GM12878 (cell line): Measurements from ENCODE around the gene RECK. TPM values are rescaled to one million over a fixed set of nuclear protein-coding genes. Genes with fewer than 3 reads are reported as not detected.
A peak's percentile ranks its signal among the peaks of the same experiment; 100 is the strongest.

Experiments used
- BCL3 ChIP-seq: IDR thresholded peaks from 2 replicates; pipeline ENCODE4 v1.6.1; 2011; ENCODE audit warnings: borderline replicate concordance, low read depth, mild to moderate bottlenecking, moderate library complexity, low read length; ENCODE audit not compliant: insufficient read depth, poor library complexity, severe bottlenecking
- BHLHE40 ChIP-seq, 2 experiments: fragments of 450-650 bp in 1 of 2; IDR thresholded peaks; 2 replicates each; pipeline ENCODE4 v1.6.1; 2011 to 2017; ENCODE audit warnings: low read depth in 2 of 2, borderline replicate concordance in 1 of 2, improper control_type of control experiment in 1 of 2, low read length in 1 of 2, mild to moderate bottlenecking in 1 of 2
- CBFB ChIP-seq: IDR thresholded peaks from 2 replicates; pipeline ENCODE4 v1.6.1; 2016; ENCODE audit warnings: antibody characterized with exemption, low read depth
- CREM ChIP-seq: IDR thresholded peaks from 2 replicates; pipeline ENCODE4 v1.6.1; 2014; ENCODE audit warnings: antibody characterized with exemption, low read depth
- EZH2 ChIP-seq: IDR thresholded peaks from 2 replicates; pipeline ENCODE4 v1.6.1; 2012; ENCODE audit warnings: low read depth, mild to moderate bottlenecking, control low read depth, inconsistent platforms, low read length, borderline replicate concordance; ENCODE audit not compliant: control insufficient read depth
- FOXM1 ChIP-seq: IDR thresholded peaks from 2 replicates; pipeline ENCODE4 v1.6.1; 2012; ENCODE audit warnings: low read depth, mild to moderate bottlenecking, inconsistent platforms, low read length, moderate library complexity
- HCFC1 ChIP-seq: fragments of 150-350 bp; IDR thresholded peaks from 2 replicates; pipeline ENCODE4 v1.6.1; 2014; ENCODE audit warnings: low read length
- HDGF ChIP-seq: fragments of 450-650 bp; IDR thresholded peaks from 2 replicates; pipeline ENCODE4 v1.6.1; 2016; ENCODE audit warnings: antibody characterized with exemption
- IKZF1 ChIP-seq: fragments of 450-650 bp; conservative IDR thresholded peaks from 2 replicates; pipeline ENCODE4 v1.6.1; 2017; ENCODE audit warnings: antibody characterized with exemption, mild to moderate bottlenecking
- JUNB ChIP-seq: IDR thresholded peaks from 2 replicates; pipeline ENCODE4 v1.6.1; 2016; ENCODE audit warnings: antibody characterized with exemption, mild to moderate bottlenecking
- MEF2A ChIP-seq: IDR thresholded peaks from 2 replicates; pipeline ENCODE4 v1.6.1; 2011; ENCODE audit warnings: low read depth, mild to moderate bottlenecking, low read length, moderate library complexity; ENCODE audit not compliant: insufficient read depth
- PAX5 ChIP-seq: IDR thresholded peaks from 2 replicates; pipeline ENCODE4 v1.6.1; 2011; ENCODE audit warnings: low read depth, low read length, borderline replicate concordance
- PAX8 ChIP-seq: fragments of 450-650 bp; IDR thresholded peaks from 2 replicates; pipeline ENCODE4 v1.6.1; 2017; ENCODE audit warnings: mild to moderate bottlenecking, moderate library complexity
- RUNX3 ChIP-seq: IDR thresholded peaks from 2 replicates; pipeline ENCODE4 v1.6.1; 2012; ENCODE audit warnings: low read length, inconsistent platforms
- SMAD1 ChIP-seq: fragments of 450-650 bp; IDR thresholded peaks from 2 replicates; pipeline ENCODE4 v1.6.1; 2018; ENCODE audit warnings: mild to moderate bottlenecking, low read depth; ENCODE audit not compliant: partially characterized antibody
- SP1 ChIP-seq: IDR thresholded peaks from one replicate; pipeline ENCODE4 v1.6.1; 2011; ENCODE audit warnings: low read depth, low read length
- SRF ChIP-seq, 2 experiments: IDR thresholded peaks; 2 replicates each; pipeline ENCODE4 v1.6.1; 2011; ENCODE audit warnings: low read depth in 2 of 2, low read length in 2 of 2, mild to moderate bottlenecking in 1 of 2, moderate library complexity in 1 of 2
- STAT1 ChIP-seq: fragments of 450-650 bp; conservative IDR thresholded peaks from 2 replicates; pipeline ENCODE4 v1.6.1; 2014; ENCODE audit warnings: antibody characterized with exemption, mild to moderate bottlenecking
- TBL1XR1 ChIP-seq: IDR thresholded peaks from 2 replicates; pipeline ENCODE4 v1.6.1; 2012; ENCODE audit warnings: low read depth, low read length, improper control_type of control experiment
- TCF12 ChIP-seq: IDR thresholded peaks from 2 replicates; pipeline ENCODE4 v1.6.1; 2011; ENCODE audit warnings: low read depth, mild to moderate bottlenecking, low read length
- polyA plus RNA-seq, 11 experiments: library from polyadenylated mRNA; depleted of rRNA in 4 of 11; unstranded in 6 of 11; stranded (reverse) in 5 of 11; fragments of >200 nt; fragmentation: Nextera tagmentation in 4 of 11; fragmentation: Illumina TruSeq in 1 of 11; extraction: Ambion mirVana in 4 of 11; extraction: Trizol in 1 of 11; gene quantifications; 1 replicate in 1 of 11; 2 replicates in 10 of 11; pipeline versions ENCODE4 v1.2.1 to v1.2.3, GENCODE V29; 2011 to 2016; ENCODE audit warnings: inconsistent platforms in 2 of 11, missing spikeins in 2 of 11, low read depth in 1 of 11
- total RNA-seq, 4 experiments: library from RNA; depleted of rRNA in 3 of 4; stranded (reverse); fragments of >200 nt in 3 of 4; fragmentation: Illumina TruSeq in 1 of 4; extraction: Trizol in 1 of 4; gene quantifications; 2 replicates each; pipeline versions ENCODE4 v1.2.1 to v1.2.3, GENCODE V29; 2013 to 2021
- TF ChIP-seq, protein P1 (sequence below): fragments of 450-650 bp; formaldehyde crosslinking; IDR thresholded peaks from 2 replicates; pipeline ENCODE4 v1.5.0; 2022; ENCODE audit warnings: mild to moderate bottlenecking, missing genetic modification characterization
- TF ChIP-seq, protein P2 (sequence below): IDR thresholded peaks from 2 replicates; pipeline ENCODE4 v1.6.1; 2012; ENCODE audit warnings: low read length, inconsistent platforms
- TF ChIP-seq, protein P3 (sequence below): IDR thresholded peaks from 2 replicates; pipeline ENCODE4 v1.6.1; 2011; ENCODE audit warnings: mild to moderate bottlenecking, low read depth, low read length, moderate library complexity; ENCODE audit not compliant: insufficient replicate concordance

Gene RECK
- total and polyA plus RNA-seq, 10 of the 15 experiments (the other 5 are each of a cell fraction or from before 2014, with no cell fraction given) = 0.02 to 0.40 (median 0.13) TPM

- TF ChIP-seq, protein P1, sequence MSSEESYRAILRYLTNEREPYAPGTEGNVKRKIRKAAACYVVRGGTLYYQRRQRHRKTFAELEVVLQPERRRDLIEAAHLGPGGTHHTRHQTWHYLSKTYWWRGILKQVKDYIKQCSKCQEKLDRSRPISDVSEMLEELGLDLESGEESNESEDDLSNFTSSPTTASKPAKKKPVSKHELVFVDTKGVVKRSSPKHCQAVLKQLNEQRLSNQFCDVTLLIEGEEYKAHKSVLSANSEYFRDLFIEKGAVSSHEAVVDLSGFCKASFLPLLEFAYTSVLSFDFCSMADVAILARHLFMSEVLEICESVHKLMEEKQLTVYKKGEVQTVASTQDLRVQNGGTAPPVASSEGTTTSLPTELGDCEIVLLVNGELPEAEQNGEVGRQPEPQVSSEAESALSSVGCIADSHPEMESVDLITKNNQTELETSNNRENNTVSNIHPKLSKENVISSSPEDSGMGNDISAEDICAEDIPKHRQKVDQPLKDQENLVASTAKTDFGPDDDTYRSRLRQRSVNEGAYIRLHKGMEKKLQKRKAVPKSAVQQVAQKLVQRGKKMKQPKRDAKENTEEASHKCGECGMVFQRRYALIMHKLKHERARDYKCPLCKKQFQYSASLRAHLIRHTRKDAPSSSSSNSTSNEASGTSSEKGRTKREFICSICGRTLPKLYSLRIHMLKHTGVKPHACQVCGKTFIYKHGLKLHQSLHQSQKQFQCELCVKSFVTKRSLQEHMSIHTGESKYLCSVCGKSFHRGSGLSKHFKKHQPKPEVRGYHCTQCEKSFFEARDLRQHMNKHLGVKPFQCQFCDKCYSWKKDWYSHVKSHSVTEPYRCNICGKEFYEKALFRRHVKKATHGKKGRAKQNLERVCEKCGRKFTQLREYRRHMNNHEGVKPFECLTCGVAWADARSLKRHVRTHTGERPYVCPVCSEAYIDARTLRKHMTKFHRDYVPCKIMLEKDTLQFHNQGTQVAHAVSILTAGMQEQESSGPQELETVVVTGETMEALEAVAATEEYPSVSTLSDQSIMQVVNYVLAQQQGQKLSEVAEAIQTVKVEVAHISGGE = no peak
- peak; percentile 55; the same call in 1 of the 2 replicates for TF ChIP-seq CREM
- TF ChIP-seq SRF (IDR thresholded peaks at IDR 0.05; ENCODE audit: low read depth in 2 of 2, low read length in 2 of 2) = 0 out of 4 replicates have a peak, but pooled peaks of 1 of the 2 experiments have one; percentile 27
- peak; percentile 74 for TF ChIP-seq JUNB
- peak; percentile 94 for TF ChIP-seq SMAD1
- TF ChIP-seq, protein P2, sequence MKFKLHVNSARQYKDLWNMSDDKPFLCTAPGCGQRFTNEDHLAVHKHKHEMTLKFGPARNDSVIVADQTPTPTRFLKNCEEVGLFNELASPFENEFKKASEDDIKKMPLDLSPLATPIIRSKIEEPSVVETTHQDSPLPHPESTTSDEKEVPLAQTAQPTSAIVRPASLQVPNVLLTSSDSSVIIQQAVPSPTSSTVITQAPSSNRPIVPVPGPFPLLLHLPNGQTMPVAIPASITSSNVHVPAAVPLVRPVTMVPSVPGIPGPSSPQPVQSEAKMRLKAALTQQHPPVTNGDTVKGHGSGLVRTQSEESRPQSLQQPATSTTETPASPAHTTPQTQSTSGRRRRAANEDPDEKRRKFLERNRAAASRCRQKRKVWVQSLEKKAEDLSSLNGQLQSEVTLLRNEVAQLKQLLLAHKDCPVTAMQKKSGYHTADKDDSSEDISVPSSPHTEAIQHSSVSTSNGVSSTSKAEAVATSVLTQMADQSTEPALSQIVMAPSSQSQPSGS = peak; percentile 70; the same call in 1 of the 2 replicates
- peak; percentile 88 for TF ChIP-seq RUNX3
- TF ChIP-seq TCF12 = peak; percentile 53; the same call in 1 of the 2 replicates
- TF ChIP-seq STAT1 = no peak
- peak; percentile 39; the same call in 1 of the 2 replicates for TF ChIP-seq TBL1XR1
- TF ChIP-seq, protein P3, sequence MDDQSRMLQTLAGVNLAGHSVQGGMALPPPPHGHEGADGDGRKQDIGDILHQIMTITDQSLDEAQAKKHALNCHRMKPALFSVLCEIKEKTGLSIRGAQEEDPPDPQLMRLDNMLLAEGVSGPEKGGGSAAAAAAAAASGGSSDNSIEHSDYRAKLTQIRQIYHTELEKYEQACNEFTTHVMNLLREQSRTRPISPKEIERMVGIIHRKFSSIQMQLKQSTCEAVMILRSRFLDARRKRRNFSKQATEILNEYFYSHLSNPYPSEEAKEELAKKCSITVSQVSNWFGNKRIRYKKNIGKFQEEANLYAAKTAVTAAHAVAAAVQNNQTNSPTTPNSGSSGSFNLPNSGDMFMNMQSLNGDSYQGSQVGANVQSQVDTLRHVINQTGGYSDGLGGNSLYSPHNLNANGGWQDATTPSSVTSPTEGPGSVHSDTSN = no peak
- peak; percentile 78; the same call in 1 of the 2 replicates for TF ChIP-seq PAX5
- peak; percentile 62; the same call in 1 of the 2 replicates for TF ChIP-seq FOXM1
- TF ChIP-seq PAX8 = no peak
- TF ChIP-seq BCL3 = peak; percentile 50
- peak; percentile 60; the same call in 1 of the 2 replicates for TF ChIP-seq MEF2A
- peak; percentile 23; the same call in 1 of the 2 replicates for TF ChIP-seq IKZF1
- TF ChIP-seq BHLHE40 (IDR thresholded peaks at IDR 0.05; ENCODE audit: borderline replicate concordance in 1 of 2, low read depth in 2 of 2, low read length in 1 of 2) = peak; percentile 27 to 50; a peak in 2 of 4 replicates
- TF ChIP-seq HDGF = no peak
- no peak for TF ChIP-seq HCFC1
- peak; percentile 23 for TF ChIP-seq SP1
- TF ChIP-seq EZH2 = no peak
- TF ChIP-seq CBFB = peak; percentile 69; the same call in 1 of the 2 replicates
Measured at GRCh38 chr9:36148311-36149051, 111.8 kb downstream of the RECK start (continued).
